HuH-7 (cell line): ENCODE measurements around the gene HDAC4.
"Not testable (repeated sequence)": the region's sequence is repeated elsewhere in the genome, so short reads cannot be mapped to it uniquely, and the experiment has no call there.

ENCODE experiments used
- DNase-seq: peaks from one replicate; pipeline ENCODE4 v3.0.0; 2011; ENCODE audit warnings: low spot score

HDAC4 gene

DNA sequence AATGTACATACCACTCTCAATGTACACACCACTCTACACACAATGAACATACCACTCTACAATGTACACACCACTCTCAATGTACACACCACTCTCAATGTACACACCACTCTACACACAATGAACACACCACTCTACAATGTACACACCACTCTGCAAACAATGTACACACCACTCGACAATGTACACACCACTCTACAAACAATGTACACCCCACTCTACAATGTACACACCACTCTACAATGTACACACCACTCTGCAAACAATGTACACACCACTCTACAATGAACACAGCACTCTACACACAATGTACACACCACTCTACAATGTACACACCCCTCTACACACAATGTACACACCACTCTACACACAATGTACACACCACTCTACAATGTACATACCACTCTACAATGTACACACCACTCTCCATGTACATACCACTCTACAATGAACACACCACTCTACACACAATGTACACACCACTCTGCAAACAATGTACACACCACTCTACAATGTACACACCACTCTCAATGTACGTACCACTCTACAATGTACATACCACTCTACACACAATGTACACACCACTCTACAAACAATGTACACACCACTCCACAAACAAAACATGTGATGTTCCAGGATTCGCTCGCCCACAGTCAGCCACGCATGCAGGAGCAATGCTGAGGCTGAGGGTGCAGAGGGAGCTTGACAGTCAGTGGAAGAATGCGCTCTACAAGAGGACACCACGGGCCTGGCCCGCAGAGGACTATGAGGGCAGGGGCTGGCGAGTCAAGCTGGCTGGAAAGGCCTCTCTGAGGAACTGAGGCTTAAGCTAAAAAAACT lies 118.2 kb downstream of the HDAC4 start:
- no peak for DNase-seq

DNA sequence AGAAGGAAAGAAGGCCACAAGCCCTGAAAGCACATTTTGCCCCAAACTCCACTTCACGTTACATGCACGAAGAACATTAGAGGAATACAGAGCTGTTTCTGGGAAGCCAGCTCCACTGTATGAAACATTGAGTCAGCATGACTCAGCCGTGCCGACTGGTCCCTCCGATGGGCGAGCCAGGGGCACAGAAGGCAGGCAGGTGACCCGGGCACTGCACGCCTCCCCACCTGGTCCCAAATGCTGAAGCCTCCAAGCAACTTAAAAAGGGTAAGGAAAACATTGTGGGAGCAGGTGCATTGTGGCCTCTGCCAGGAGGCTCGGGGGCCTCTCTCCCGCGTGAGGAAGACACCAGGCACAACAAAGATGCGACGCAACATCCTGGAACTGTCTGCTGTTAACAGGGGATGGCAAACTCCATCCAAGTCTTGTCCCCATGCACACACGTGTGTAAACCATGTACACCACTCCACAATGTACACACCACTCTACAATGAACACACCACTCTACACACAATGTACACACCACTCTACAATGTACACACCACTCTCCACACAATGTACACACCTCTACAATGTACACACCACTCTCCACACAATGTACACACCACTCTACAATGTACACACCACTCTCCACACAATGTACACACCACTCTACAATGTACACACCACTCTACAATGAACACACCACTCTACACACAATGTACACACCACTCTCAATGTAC lies 120.4 kb downstream of the HDAC4 start:
- DNase-seq, result not testable (repeated sequence)

DNA sequence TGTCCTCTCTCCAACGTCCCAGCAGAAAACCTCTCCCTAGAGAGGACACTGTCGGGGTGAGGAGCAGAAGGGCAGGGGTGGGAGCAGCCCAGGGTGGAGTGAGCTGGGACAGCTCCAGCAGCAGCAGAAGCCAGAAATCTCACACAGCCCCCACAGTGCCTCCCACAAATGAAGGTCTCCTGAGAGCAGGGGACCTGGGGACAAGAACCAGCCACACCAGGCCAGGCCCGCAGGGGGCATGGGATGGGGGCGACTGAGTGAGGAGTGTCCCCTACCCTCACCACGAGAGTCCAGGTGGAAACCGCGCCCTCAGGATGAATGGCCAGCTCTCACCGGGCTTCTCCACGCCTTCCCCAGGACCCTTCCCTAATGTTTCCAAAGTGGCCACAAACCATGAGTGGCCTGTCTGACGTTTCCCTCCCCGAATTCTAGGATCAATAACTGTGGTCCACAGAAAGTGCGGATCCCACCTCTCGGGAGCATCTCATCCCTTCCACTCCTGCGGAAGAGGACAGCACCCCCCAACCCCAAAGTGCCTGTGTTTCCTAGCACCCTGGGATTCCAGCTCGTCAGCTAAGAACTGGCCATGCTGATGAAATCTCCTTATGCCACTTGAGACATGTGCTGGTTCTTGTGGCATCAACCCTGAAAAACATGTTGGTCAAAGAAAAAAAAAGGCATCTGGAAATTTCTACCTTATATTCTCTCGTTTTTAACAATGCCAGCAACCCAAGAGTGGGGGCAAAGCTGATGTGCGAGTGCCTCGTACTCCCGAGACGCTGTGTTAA lies 121.1 kb downstream of the HDAC4 start:
- no peak for DNase-seq

DNA sequence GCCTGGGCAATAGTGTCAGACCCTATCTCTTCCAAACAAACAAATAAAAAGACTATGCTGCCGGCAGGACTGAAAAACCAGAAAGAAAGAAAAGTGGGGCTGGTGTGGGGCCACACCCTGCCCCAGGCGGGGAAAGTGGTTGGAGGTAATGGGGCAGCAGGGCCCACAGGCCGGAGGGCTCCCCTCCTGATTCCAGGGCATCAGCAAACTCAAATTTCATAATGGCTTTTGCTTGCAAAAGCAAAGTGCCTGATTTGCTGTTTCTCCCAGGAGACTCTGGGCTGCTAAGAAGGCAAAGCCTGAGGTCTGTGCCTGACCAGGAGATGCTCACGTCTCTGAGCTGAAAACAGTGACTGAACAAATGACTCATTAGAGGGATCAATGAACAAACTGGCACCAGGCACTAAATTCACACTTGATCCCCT lies 121.9 kb downstream of the HDAC4 start:
- no peak for DNase-seq

DNA sequence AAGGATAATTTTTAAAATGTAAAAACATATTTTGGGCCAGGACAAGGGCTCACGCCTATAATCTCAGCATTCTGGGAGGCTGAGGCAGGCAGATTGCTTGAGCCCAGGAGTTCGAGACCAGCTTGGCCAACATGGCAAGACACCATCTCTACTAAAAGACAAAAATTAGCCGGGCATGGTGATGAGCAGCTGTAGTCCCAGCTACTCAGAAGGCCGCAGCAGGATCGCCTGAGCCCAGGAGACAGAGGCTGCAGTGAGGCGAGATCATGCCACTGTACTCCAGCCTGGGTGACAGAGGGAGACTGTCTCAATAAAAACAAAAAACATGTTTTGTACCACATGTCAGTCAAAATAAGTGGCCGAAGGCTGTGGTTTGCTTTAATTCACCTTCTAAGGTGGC lies 122.5 kb downstream of the HDAC4 start:
- no peak for DNase-seq

DNA sequence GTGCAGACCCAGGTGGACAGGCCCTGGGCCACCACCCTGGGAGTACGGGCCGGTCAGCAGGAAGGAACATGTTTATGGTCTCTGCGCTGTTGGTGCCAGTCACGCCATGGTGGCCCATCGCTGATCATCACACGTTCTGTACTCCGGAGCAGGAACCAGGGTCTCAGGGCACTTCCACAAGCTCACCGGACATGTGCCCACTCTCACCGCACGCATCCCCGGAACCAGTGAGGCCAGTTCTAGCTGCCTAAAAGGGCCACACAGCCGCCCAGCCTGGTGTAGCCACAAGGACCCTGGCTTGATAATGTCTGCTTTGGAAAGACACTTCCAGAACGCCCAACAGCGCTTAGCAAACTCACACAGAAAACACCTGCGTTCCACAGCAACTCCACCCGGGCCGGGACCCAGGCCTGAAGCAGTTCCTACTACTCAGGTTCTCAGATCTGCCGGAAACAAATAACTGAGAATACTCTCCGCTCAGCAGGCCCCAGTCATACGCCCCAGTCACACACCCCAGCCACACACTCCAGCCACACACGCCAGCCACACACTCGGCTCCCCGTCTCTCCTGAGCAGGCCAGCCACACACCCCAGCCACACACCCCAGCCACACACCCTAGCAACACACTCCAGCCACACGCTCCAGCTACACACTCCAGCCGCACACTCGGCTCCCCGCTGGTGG lies 123.3 kb downstream of the HDAC4 start:
- DNase-seq, result no peak

DNA sequence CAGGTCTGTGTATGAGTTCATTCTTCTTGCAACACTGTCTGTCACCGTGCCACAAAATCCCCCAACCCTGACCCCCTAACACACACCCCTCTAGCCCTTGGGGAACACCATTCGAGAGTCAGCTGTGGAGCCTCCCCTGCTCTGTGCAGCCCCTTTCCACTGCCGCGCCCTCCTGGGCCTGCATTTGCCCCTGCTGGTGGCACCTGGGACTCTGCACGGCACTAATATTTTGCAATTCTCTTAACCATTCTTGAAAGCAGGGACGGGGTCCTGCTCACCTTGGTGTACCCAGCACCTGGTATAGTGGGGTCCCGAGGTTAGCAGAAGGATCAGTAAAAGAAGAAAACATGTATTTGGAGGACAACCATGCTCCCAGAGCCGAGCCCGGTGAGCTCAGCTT lies 124.0 kb downstream of the HDAC4 start:
- no peak for DNase-seq

DNA sequence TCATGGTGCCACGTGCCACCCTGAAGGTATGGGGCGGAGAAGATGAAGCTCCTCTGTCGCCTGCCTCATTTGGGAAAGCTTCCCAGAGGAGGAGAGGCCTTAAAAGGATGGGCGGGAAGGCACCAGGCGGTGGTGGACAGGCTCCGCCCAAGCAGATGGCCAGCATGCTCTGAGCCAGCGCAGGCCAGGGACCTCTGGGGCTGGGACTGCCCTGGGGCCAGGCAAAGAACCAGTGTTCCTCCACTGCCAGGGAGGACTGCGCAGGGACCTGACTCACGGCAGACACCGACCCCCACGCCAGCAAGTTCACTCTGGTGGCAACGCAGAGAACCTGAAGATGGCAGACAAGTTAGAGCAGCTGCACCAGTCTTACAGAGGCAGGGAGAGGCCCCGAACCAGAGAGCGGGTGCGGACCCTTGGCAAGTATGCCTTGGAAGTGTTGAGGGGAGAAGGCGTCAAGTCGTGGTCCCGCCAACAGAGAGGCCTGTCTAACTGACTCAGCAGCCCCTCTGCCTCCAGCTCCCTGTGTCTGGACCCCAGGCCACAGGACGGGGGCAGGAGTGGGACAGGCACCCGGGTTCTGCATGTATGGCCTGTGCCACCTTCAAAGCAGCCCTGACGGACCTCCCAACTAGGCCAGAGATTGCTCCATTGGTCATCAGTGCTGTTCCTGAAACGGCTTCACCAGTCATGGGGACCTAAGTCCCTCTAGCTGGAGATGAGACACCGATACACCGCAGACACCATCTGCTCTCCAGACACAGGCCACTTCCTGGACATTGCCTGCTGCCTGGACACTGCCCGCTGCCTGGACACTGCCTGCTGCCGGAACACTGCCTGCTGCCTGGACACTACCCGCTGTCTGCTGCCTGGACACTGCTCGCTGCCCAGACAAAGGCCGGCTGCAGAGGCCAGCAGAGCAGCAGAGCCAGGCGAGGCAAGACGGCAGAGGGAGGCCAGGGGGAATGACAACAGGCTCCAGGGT lies 124.7 kb downstream of the HDAC4 start:
- no peak for DNase-seq

DNA sequence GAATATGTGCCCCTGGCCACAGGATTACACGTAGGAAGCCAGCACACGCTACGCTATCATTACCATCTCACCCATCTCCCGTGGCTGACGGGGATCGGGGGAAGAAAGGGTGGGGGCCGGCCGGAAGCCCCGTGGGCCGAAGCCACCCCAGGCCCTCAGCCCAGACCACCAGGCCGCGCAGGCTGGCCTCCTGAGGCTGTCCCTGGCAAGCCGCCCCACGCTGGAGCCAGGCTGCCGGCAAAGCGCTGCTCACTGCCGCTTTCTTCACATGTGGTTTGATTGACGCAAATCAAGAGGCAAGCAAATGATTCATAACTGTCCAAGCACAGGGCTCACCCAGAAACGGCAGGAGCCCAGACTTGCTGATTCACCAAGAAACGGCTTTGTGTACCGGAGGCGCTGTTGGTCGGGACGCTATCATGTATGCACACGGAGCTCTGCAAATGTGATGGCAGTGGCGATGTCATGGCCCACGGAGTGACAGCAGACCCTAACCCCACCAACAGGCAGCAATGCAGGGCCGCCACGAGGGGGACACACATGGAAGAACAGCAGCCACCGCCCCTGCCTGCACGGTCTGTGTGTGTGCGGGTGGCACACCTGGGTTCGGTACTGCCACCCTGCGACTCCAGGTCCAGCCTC lies 125.7 kb downstream of the HDAC4 start:
- no peak for DNase-seq

DNA sequence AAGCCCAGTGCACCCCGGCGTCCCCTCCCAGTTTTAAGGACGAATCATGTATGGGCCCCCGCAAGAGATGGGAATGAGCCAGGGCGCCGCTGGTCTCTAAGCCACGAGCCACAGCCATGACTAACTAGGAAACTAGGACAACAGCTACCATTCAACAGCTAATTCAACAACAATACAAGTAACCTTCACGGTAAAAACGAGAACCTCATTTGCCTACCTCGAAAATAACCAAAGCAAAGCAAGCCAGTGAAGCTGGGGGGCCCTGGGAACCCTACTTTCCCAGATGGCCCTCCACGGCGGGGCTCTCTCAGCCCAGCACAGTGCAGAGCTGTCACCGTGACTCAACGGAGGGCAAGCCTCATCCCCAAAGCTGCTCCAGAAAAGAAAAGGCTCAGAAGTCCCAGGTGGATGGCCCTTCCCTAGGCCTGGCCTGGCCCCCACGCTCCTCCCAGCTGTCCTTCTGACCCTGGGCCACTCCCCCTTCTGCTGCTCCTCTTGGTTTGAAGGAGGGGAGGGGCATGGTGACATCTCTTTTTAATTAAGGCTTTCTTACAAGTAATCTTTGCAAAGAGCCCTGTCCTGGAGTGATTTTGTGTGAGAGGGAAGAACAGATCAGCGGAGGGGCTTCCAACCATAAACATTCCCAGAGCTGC lies 126.3 kb downstream of the HDAC4 start:
- no peak for DNase-seq

DNA sequence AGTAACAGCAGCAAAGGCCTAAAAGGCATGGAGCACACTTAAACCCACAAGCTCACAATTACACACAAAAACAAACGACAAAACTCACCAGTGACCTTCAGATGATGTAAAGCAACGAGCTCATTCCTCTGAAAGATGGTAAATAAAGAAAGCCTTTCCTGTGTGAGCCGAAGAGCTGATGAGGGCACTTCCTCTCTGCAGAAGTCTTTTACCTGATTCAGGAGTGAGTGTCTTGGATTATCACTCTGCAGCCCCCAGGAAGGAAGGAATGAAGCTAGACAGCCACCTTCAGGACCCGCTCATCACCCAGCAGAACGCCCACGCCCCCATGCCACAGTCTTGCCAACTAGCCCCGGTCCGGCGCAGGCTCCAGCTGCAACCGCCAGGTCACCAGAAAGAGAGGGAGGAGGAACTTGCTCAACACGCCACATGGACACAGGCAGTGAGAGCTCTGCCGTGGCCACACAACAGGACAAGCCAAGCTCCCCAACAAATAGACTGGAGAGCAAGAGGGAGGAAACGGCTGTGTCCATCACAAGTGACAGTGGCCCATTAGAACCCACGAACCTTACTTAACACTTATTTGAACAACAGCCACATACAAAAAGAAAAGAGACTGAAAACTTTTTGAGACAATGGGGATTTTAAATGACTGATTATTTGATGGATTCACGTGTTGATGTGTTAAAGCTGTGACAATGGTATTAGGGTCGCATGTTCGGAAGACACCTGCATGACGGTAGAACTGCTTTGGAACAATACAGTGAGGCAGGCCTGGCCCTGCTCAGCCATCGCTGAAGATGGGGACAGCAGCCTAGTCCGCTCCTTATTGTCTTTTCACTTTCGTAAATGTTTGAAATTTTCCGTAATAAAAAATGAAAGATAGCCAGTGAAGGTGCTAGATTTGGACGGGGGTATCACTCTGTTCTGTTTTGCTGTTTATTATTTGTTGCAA lies 127.3 kb downstream of the HDAC4 start:
- no peak for DNase-seq

DNA sequence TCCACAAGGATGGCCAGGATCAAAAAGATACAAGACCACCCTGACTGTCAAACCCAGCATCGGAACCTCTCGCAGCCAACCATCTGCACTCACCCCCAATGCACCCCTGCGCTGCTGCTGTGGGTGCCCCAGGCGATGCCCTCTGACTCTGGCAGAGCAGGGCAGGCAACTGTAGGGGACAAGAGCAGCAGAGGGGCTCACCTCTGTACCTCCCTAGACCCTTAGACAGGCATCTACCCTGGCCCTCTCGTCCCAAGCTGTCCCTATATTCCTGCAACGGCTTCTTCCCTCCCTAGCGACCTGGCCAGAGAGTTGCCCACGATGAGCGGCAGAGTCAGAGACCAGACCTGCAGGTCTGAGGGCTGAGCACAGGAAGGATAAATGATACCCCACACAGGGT lies 128.2 kb downstream of the HDAC4 start:
- DNase-seq, result no peak

DNA sequence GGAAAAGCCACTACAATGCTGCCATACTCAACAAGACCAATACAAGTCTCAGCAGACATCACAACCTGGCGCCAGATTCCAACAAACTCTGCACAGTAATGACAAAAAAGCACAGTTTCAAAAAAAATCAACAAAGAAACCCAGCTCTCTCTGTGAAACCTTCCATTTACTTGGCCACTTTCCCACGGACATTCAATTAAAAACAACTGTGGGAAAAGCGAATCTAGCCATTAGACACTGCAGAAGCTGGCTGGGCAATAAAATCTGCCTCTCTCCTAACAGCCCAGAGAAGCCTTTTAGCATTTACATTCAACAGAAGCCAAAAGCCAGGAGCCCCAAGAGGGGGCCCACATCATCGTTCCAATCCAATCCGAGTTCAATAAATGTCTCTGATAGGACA lies 128.9 kb downstream of the HDAC4 start:
- DNase-seq, result no peak

DNA sequence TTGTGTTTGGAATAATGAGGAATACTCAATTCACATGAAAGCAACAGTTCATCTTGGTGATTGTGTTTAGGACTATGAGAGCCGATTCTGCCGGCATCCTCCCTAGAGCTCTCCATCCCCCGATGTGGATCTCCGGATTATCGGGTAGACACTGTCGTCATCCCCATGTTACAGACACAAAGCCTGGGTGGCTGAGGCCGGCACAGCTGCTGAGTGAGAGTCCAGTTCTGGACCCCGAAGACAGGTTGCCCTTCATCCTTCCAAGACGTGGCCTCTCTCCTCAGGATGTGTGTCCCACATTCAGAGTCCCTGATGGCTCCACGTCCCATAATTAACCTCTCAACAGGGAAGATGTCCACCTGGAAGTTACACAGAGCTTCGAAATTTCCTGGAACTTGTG lies 129.3 kb downstream of the HDAC4 start:
- DNase-seq, result no peak

DNA sequence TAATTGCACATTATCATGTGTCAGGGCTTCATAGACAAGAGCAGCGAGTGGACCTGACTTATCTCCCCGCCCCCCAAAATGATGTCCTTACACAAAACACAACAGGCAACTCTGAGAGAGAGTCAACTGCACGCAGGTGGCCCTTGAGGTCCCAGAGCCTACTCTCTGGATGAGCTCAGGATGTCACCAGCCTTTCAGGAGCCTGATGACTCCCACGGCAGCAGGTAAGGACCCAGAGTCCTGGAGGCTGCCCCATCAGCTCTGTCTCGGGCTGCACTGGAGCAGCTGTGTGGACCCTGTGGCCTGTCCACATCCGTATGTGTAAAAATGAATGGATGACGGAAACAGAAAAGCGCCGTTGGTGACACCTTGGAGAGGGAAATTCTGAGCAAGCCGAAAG lies 130.9 kb downstream of the HDAC4 start:
- no peak for DNase-seq

DNA sequence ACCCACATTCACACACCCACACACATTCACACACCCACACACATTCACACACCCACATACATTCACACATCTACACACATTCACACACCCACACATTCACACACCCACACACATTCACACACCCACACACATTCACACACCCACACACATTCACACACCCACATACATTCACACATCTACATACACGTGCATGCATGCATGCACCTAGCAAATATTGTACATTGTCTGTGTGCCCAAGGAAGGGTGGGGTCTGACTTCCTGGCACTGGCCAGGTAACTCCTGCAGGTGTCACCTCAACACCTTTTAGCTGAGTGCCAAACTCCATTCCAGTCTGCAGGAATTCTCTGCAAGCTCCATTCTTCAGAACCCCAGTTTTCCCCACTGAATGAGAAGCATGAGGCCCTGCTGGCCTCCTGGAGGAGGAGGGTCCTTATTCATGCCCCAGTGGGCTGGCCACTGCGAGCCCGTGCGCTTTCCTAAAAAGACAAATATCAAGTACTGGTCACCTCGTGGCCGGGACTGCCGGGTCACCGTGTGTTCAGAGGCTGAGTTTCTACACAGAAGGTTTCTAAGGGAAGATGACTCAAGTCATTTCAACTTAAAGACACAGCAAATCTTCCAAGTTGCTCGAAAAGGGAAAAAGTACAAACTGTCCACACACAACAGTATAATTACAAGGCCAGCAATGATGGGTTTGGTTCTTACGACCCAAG lies 131.5 kb downstream of the HDAC4 start:
- DNase-seq, result no peak

DNA sequence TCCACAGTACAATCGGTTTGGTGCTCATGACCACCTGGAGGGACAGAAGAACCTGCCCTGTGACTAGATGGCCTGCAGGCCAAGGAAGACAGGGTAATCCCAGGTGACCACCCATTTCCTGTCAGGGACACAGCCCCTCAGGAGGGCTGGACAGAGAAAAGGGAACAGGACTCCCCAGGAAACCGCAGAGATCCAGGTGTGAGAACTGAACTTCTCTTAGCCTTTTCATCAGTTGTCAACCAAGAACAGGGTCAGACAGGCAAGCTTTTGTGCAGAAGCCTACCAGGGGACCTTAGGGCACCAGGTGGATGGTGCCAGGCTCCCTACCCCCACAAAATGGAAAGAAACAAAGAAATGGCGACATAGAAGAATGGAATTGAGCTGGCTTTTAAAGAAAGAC lies 132.3 kb downstream of the HDAC4 start:
- no peak for DNase-seq

DNA sequence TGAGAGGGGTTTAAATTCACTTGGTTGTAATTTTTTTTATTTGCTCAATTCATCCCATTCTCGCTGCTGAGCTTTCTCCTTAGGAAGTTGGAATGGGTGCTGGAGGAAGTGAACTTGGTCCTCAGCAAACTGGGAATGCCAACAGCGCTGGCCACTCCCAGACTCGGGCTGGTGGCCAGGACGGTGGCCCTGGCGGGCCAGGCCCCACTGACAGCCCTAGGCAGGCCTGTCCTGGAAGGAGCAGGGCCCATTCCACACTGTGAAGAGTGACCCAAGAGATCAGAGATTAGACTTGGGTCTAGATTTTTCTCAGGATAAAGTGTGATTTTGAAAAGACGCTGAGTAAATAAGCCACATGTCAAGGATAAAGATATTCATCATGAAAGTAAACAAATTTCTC lies 132.7 kb downstream of the HDAC4 start:
- DNase-seq, result no peak
